SU-DHL-6 (cell line): ENCODE results near the gene PIK3CA.

ENCODE experiments used
- H2AFZ ChIP-seq: fragments of 200-600 bp; sonication (generic); 2 replicates; pipeline ENCODE4 v1.6.1; 2014; ENCODE audit warnings: low read depth, mild to moderate bottlenecking, moderate library complexity, mixed read lengths, antibody characterized with exemption, low read length; ENCODE audit not compliant: severe bottlenecking
- H3F3A ChIP-seq: fragments of 200-600 bp; shearing (Covaris generic); 2 replicates; pipeline ENCODE4 v1.6.0; 2016; ENCODE audit warnings: antibody characterized with exemption, mild to moderate bottlenecking; ENCODE audit not compliant: insufficient read depth
- H3K27ac ChIP-seq: fragments of 200-600 bp; sonication (generic); 2 replicates; pipeline ENCODE4 v1.5.1; 2016; ENCODE audit warnings: low read depth, mild to moderate bottlenecking, low read length, moderate library complexity, mixed read lengths
- H3K27me3 ChIP-seq: fragments of 200-600 bp; sonication (generic), shearing (Covaris generic); 2 replicates; pipeline ENCODE4 v1.6.0; 2014; ENCODE audit warnings: mild to moderate bottlenecking, low read length
- H3K36me3 ChIP-seq: fragments of 200-600 bp; sonication (generic); 2 replicates; pipeline ENCODE4 v1.6.1; 2014; ENCODE audit warnings: mild to moderate bottlenecking, low read length, mixed read lengths
- H3K4me2 ChIP-seq: fragments of 300-600, 200-600 bp; shearing (Covaris generic), sonication (generic); 2 replicates; pipeline ENCODE4 v1.6.0; 2014; ENCODE audit warnings: low read length, low read depth, mild to moderate bottlenecking; ENCODE audit not compliant: poor library complexity, severe bottlenecking
- H3K4me3 ChIP-seq: fragments of 200-600 bp; sonication (generic); 2 replicates; pipeline ENCODE4 v1.5.1; 2014; ENCODE audit warnings: antibody characterized with exemption, low read length, mild to moderate bottlenecking, mixed read lengths; ENCODE audit not compliant: insufficient read depth, poor library complexity, severe bottlenecking
- H3K79me2 ChIP-seq: fragments of 200-600 bp; sonication (generic); 2 replicates; pipeline ENCODE4 v1.6.1; 2014; ENCODE audit warnings: mild to moderate bottlenecking, low read length, moderate library complexity; ENCODE audit not compliant: insufficient read depth
- H3K9ac ChIP-seq: fragments of 200-600 bp; sonication (generic); 2 replicates; pipeline ENCODE4 v1.7.0; 2014; ENCODE audit warnings: mild to moderate bottlenecking, low read length
- H3K9me2 ChIP-seq: fragments of 200-600 bp; sonication (generic); replicated peaks from 2 replicates; pipeline ENCODE4 v1.6.1; 2014; ENCODE audit warnings: low read length; ENCODE audit not compliant: insufficient read depth
- H3K9me3 ChIP-seq: fragments of 200-600 bp; sonication (generic); 2 replicates; pipeline ENCODE4 v1.6.1; 2014; ENCODE audit warnings: low read length, mixed read lengths; ENCODE audit not compliant: insufficient read depth
- H4K20me1 ChIP-seq: fragments of 200-600 bp; sonication (generic); 2 replicates; pipeline ENCODE4 v1.6.1; 2014; ENCODE audit warnings: low read depth, mild to moderate bottlenecking, antibody characterized with exemption, low read length, moderate library complexity, mixed read lengths
- CTCF ChIP-seq: fragments of 200-600 bp; sonication (generic); IDR thresholded peaks from one replicate; pipeline ENCODE4 v1.5.1; 2017; ENCODE audit warnings: antibody characterized with exemption, mild to moderate bottlenecking, low read length, moderate library complexity; ENCODE audit not compliant: insufficient read depth, poor library complexity, severe bottlenecking
- EZH2phosphoT487 ChIP-seq: fragments of 200-600 bp; sonication (generic), shearing (Covaris generic); conservative IDR thresholded peaks from 2 replicates; pipeline ENCODE4 v1.6.1; 2018; ENCODE audit warnings: mild to moderate bottlenecking, antibody characterized with exemption, low read length, moderate library complexity, mixed read lengths

PIK3CA gene

DNA sequence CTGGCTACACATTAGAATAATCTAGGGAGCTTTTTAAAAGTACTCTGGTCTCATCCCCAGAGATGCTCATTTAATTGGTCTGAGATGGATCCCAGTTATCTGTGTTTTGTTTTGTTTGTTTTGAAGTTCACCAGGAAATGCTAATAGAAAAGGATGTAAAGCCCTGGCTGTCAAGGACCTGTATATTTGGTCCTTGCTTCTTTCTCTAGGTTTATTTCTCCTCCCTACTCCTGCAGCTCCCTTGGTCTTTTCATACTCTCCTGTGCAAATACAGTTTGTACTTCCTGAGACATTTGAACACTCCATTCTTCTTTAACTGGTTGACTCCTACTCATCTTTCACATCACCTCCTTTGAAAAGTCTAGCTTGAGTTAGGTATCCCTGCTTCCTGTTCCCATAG, 3.3 kb downstream of the PIK3CA start:
- Histone ChIP-seq H3K27ac (no peak overlapping the region), H3K9me3 (no peaks in the 10 kb centered on the region), H3K4me2 (no peak overlapping the region), H2AFZ (no peak overlapping the region), H4K20me1 (peaks cover 43% of the 10 kb centered on the region), H3F3A (0 out of 2 replicates have a peak, but pooled peaks cover 3% of the 10 kb centered on the region), H3K36me3 (no peaks in the 10 kb centered on the region), H3K9me2 (no peaks in the 10 kb centered on the region), H3K4me3 (no peak overlapping the region), H3K27me3 (no peaks in the 10 kb centered on the region), H3K9ac (no peak overlapping the region), H3K79me2 (peaks cover 43% of the 10 kb centered on the region)
- TF ChIP-seq EZH2phosphoT487 (no peak), CTCF (no peak)

- H4K20me1 ChIP-seq, result peaks cover 46% of the 10 kb centered on the region
- peaks cover 18% of the 10 kb centered on the region; the same call in 1 of the 2 replicates for H3K79me2 ChIP-seq
- no peak overlapping the region for H2AFZ ChIP-seq
These were observed 8.0 kb downstream of the PIK3CA start for GRCh38 chr3:179156170-179156569.

GRCh38 chr3:179156775-179157174, 8.6 kb downstream of the PIK3CA start:
- no peak overlapping the region for H2AFZ ChIP-seq
- H3F3A ChIP-seq, result no peaks in the 10 kb centered on the region
- no peaks in the 10 kb centered on the region for H3K36me3 ChIP-seq
- no peaks in the 10 kb centered on the region for H3K27me3 ChIP-seq
- no peaks in the 10 kb centered on the region for H3K9me2 ChIP-seq
- H3K4me2 ChIP-seq, result no peak overlapping the region
- peaks cover 40% of the 10 kb centered on the region for H4K20me1 ChIP-seq
- H3K9me3 ChIP-seq, result no peaks in the 10 kb centered on the region
- peaks cover 12% of the 10 kb centered on the region; the same call in 1 of the 2 replicates for H3K79me2 ChIP-seq
- H3K9ac ChIP-seq, result no peak overlapping the region
- no peak overlapping the region for H3K27ac ChIP-seq
- no peak overlapping the region for H3K4me3 ChIP-seq
- TF ChIP-seq EZH2phosphoT487 (no peak), CTCF (no peak)

More at GRCh38 chr3:179156170-179156569, 8.0 kb downstream of the PIK3CA start:
- Histone ChIP-seq H3K4me2 (no peak overlapping the region), H3K9me3 (no peaks in the 10 kb centered on the region), H3K27me3 (no peaks in the 10 kb centered on the region), H3K36me3 (no peaks in the 10 kb centered on the region), H3K9me2 (no peaks in the 10 kb centered on the region), H3K9ac (no peak overlapping the region), H3K27ac (no peak overlapping the region), H3K4me3 (no peak overlapping the region), H3F3A (no peaks in the 10 kb centered on the region)
- TF ChIP-seq EZH2phosphoT487 (no peak), CTCF (no peak)
